ENCODE results near the gene USP53.
"Not testable (repeated sequence)": the region's sequence is repeated elsewhere in the genome, so short reads cannot be mapped to it uniquely, and the experiment has no call there.

GRCh38 chr4:119173729-119174361, 38.7 kb upstream of the USP53 start:
- not testable (repeated sequence) for TF ChIP-seq TOX (CRISPR knock-in tag; IDR thresholded peaks at IDR 0.05; ENCODE audit: borderline replicate concordance); CREB5 (CRISPR knock-in tag; IDR thresholded peaks at IDR 0.05; ENCODE audit: low read depth); ZC3H10 (CRISPR knock-in tag; IDR thresholded peaks at IDR 0.05)
